GM19372 (cell line): Measurements from ENCODE around the gene SEC61B.
"Not testable (repeated sequence)": the region's sequence is repeated elsewhere in the genome, so short reads cannot be mapped to it uniquely, and the experiment has no call there.

ENCODE experiments used
- ATAC-seq: cut with Tn5 transposase; IDR thresholded peaks from one replicate; pipeline ENCODE4 v1.9.1; 2021; ENCODE audit warnings: mild to moderate bottlenecking, low read depth, moderate library complexity; ENCODE audit not compliant: unreplicated experiment

The SEC61B gene

GRCh38 chr9:99235926-99236634, 14.0 kb downstream of the SEC61B start:
- peak; percentile 95 for ATAC-seq

DNA sequence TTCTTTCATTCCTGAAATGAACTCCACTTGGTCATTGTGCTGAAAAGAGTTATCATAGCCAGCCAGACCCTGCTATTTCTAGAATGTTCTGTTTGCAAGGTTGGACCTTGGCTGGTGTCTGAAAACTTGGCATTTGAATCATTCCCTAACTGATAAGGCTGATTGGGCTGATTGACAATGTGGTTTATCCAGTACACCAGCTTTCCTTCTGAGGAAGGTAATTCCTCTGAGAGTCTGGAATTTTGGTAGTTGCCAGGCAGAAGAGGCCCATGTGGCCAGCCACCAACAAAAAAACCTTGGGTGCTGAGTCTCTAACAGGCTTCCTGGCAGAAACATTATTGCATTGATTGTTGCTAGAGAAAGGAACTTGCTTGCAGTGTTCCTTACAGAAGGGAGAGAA, 15.3 kb downstream of the SEC61B start:
- ATAC-seq, result no peak

DNA sequence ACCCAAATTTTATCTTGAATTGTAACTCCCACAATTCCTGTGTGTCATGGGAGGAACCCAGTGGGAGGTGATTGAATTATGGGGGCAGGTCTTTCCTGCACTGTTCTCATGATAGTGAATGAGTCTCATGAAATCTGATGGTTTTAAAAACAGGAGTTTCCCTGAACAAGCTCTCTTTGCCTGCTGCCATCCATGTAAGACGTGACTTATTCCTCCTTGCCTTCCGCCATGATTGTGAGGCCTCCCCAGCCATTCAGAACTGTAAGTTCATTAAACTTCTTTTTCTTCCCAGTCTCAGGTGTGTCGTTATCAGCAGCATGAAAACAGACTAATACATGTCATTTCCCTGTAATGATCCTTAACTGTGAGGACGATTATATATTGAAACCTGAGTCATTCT, 15.8 kb downstream of the SEC61B start:
- ATAC-seq, result not testable (repeated sequence)

DNA sequence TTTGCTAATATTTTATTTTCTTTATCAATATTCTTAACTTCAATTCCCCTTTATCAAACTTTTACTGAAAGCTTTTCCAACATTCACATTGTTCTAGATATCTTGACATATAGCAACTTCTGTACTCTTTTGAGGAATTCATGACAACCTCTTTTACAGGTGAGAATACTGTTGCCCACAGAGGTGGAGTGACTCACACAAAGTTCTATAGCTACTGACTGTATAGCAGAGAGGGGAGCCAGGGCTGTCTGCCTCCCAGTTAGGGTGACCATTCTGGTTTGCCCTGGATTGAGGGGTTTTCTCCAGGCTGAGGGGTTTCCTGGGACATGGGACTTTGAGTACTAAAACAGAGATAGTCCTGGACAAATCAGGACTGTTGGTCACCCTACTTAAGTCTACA, 16.2 kb downstream of the SEC61B start:
- ATAC-seq, result no peak

DNA sequence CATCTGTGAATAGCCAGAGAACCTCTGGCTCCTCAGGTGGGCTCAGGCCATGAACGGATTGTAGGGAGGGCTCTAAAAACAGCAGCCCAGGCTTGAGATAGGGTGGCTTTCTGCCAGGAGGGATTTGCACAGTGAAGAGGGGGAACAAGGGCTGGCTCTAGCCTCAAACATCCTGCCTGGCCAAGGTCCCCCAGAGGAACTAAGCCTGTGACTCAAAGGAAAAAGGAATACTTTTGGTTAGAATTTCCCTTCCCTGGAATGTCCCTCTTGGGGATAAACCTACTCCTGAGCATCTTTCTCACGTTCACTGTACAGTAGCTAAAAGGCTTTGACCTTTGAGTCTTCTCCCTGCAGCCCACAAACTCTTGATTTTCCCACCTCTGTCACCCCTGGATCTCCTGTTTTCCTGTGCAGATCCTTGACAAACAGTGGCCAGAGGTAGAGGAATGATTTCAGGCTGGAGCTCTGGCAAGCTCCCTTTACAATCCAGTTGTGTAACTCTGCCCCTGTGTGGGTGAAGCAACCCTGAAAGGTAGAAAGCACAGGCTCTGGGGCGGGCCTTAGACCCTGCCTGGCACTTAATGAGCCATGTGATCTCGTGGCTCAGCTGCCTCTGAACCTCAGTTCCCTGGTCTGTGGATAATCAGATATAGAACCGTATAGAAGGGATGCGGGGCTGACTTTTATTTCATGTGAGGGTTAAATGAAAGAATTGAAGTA, 17.4 kb downstream of the SEC61B start:
- ATAC-seq, result no peak

- no peak for ATAC-seq
Measured at GRCh38 chr9:99241106-99241505, 19.0 kb downstream of the SEC61B start.

- peak; percentile 88 for ATAC-seq
Measured at GRCh38 chr9:99244344-99245260, 22.5 kb downstream of the SEC61B start.

DNA sequence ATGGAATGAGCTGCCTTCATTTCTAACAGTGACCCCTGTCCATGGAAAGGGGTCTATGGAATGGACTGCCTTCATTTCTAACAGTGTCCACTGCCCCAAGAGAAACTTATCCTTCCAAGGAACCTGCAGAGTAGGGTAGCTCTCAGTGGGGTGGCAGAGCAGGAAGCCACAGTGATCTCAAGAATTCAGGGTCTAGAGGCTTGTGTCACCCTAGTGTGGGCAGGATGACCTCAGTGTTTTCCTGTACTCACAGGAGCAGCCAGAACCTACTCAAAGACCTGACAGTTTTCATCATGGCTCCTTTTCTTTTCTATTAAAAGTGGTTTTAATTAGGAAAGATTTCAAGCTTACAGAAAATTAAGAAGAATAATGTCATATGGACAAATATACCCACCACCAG, 27.5 kb downstream of the SEC61B start:
- ATAC-seq, result no peak

GRCh38 chr9:99251157-99251556, 29.1 kb downstream of the SEC61B start:
- ATAC-seq, result no peak

DNA sequence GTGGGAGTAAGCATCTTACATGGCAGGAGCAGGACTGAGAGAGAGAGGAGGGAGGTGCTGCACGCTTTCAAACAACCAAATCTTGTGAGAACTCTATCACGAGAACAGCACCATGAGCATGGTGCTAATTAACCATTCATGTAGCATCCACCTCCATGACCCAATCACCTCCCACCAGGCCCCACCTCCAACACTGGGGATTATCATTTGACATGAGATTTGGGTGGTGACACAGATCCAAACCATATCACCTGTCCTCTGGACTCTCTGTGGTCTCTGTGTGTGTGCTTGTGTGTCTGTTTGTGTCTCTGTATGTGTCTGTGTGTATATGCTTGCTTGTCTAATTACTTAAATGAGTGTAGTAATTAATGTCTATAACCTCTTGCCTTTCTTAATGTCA, 31.1 kb downstream of the SEC61B start:
- ATAC-seq, result peak; percentile 39

- peak; percentile 79 for ATAC-seq
Measured at GRCh38 chr9:99253772-99254431, 31.8 kb downstream of the SEC61B start.

DNA sequence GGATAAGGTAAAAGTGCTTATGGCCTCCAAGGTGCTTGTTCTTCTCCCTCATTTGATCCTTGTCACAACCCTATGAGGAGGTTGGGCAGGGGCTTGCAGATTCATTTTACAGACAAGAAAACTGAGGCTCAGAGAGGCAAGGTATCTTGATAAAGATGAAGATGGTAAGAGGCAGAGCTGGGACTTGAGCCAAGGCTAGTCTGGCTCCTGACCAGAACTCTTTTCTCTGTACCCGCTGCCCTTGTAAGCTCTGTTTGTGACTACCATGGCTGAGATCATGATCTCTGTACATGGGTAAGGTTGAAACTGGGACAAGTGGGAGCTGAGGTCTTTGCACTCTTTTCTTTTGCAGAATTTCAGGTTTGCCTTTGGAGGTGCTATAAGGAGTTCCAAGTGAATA, 33.6 kb downstream of the SEC61B start:
- ATAC-seq, result no peak

- no peak for ATAC-seq
Measured at GRCh38 chr9:99257723-99258389, 35.8 kb downstream of the SEC61B start.

DNA sequence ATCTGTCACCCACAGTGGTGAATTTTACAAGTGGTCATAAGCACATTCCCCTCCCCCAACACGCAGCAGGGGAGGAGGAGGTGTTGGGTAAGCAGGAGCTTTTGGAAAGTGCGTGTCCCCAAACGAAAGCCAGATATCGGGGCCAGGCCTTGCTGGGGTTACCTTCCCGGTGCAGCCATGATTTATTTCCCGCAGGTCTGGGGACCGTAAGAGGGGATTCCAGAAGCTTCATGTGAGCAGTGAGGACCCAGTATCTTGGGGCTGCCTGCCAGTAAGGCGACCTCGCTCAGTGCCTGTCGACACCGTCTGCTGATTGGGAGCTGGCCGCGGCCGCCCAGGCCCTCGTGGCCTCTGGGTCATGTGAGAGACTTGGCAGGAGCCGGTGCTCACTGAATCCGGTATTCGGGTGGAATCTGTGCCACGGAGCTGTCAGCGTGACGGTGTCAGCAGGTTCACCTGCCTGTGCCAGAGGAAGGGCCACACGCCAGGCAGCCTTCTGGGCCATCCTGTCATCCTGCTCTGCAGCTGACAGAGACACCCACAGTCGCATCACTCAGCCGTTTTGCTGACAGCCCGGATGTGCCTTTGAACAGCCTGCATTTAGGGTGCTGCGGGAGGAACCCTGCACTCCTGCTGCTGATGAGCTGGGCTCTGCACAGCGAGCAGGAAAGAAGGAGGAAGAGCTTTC, 37.3 kb downstream of the SEC61B start:
- ATAC-seq, result no peak

DNA sequence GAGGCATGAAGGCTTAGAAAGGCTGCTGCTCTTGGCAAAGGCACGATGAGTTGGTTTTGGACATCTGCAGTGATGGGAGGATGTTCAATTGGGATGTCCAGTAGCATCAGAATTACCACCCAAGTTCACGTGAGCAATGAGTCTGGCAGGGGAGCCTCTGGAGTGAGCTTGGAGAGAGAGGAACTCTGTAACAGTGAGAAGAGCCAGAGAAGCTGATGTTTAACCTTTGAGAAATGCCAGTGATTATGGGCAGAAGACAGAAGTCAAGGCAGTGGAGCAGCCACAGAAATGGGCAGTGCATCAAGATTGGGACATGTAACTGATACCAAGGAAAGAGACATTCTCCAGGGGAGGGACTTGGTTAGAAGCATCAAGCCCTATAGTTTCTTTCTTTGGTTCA, 39.8 kb downstream of the SEC61B start:
- ATAC-seq, result no peak

DNA sequence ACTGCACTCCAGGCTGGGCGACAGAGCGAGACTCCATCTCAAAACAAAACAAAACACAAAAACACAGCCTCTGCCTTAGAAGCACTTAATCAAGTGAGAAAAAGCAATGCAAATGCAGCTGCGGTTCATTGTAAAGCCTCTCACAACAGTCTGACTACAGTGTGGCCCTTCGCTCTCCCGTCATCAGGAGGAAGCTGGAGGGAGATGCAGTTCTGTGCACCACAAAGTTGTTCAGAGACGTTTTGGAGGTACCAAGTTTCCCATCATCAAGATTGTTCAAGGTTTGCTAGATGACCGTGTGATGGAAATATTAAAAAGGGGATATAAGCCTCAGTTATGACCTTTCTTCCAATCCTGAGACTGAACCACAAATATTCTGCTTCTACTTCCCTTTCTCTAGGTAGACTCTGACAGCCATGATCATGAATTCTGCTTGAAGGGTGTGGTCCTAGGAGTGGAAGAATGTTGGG, 40.9 kb downstream of the SEC61B start:
- no peak for ATAC-seq

- no peak for ATAC-seq
Measured at GRCh38 chr9:99264070-99264680, 42.1 kb downstream of the SEC61B start.

DNA sequence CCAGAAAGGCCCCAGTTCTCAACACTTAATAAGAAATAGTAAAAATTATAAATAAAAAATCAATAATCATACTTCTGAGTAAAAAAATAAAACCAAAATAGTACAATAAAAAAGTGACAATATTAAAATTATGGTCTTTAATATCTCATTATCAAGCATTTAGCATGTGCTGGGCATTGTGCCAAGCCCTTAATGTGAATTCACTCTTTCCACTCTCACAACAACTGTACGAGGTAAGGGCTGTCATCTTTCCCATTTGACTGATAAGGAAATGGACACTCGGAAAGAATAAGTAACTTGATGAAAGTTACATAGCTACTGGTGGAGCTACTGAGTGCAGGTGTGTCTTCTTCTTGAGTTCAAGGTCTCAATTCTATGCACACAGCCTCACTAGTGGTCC, 43.6 kb downstream of the SEC61B start:
- no peak for ATAC-seq
